CD4-positive, alpha-beta T cell treated with Interleukin-4 for 1 hour (primary cell): ENCODE measurements around the gene UPP2.

Source experiments
- DNase-seq, 2 donors: peaks; one replicate each; pipeline ENCODE4 v3.0.0-alpha.2; 2020 to 2022

The UPP2 gene

GRCh38 chr2:158101384-158101926 lies at the start of gene UPP2:
Gene UPP2, plus strand, starts transcription at chr2:158101876. Its CDS starts 188 bp downstream, at chr2:158102064.
- DNase-seq = no peak

GRCh38 chr2:158052761-158053160 lies 48.9 kb upstream of the UPP2 start:
- no peak for DNase-seq

- DNase-seq = no peak
Observed at GRCh38 chr2:158056875-158057274, 44.8 kb upstream of the UPP2 start.

DNA sequence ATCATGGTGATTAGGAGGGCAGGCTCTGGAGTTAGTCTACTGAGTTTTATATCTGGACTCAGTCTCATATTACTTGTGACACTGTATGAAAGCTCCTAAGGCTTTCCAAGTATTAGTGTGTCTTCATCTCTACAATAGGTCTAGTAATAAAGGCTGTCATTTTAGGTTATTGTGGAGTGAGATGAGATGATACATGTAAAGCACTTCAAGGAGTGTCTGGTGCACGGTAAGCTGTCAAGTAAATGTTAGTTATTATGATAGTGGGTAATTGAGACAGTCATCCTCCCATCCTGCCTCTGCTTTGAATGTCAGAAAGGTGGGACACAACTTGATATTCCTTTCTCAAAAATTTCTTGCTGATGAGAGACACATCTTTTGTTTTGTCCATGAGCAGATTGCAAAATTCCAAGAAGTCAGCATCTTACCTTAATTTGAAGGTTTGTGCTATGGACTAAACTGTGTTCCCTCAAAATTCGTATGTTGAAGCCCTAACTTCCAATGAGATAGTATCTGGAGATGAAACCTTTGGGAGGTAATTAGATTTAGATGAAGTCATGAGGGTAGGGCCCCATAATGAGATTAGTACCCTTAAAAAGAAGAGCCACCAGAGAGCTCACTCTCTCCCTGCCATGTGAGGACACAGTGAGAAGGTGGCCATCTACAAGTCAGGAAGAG lies 41.4 kb upstream of the UPP2 start:
- DNase-seq = no peak

- DNase-seq = no peak
Observed at GRCh38 chr2:158060835-158061435, 40.7 kb upstream of the UPP2 start.

- DNase-seq = no peak
Observed at GRCh38 chr2:158061763-158062162, 39.9 kb upstream of the UPP2 start.

- no peak for DNase-seq
Observed at GRCh38 chr2:158066046-158066713, 35.5 kb upstream of the UPP2 start.

DNA sequence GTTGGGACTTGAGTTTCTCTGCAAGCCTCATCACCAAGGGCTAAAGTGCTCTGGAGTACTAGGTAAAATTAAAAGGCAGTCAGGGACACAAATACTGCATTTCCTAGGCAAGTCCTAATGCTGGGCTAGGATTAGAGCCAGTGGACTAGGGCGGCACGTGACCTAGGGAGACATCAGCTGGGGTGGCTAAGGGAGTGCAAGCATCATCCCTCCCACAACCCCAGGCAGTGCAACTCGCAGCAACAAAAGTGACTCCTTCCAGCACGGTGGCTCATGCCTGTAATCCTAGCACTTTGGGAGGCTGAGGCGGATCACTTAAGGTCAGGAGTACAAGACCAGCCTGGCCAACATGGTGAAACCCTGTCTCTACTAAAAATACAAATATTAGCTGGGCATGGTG lies 30.7 kb upstream of the UPP2 start:
- DNase-seq = no peak

- DNase-seq = no peak
Observed at GRCh38 chr2:158072361-158072760, 29.3 kb upstream of the UPP2 start.

DNA sequence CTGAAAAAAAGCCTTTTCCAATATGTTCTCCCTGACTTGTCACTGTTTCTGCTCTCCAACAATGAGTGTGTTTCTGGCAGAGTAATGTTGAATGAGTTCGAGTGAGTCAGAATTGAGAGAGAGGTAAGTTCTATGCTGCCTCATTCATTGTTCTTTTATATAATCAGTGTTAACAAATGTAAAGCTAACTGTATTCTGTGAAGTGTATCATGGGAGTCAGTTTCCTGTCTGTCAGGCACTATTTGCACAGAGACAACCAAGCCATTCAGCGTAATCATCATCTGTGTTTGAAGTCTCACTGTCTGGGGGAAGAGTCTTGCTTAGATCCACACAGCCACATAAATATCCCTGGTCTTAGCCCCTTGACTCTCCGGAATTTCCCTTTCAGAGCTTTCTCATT lies 22.0 kb upstream of the UPP2 start:
- DNase-seq = no peak

GRCh38 chr2:158088093-158088492 lies 13.6 kb upstream of the UPP2 start:
- DNase-seq = no peak

- no peak for DNase-seq
Observed at GRCh38 chr2:158089322-158089721, 12.4 kb upstream of the UPP2 start.

- no peak for DNase-seq
Observed at GRCh38 chr2:158091647-158092046, 10.0 kb upstream of the UPP2 start.

DNA sequence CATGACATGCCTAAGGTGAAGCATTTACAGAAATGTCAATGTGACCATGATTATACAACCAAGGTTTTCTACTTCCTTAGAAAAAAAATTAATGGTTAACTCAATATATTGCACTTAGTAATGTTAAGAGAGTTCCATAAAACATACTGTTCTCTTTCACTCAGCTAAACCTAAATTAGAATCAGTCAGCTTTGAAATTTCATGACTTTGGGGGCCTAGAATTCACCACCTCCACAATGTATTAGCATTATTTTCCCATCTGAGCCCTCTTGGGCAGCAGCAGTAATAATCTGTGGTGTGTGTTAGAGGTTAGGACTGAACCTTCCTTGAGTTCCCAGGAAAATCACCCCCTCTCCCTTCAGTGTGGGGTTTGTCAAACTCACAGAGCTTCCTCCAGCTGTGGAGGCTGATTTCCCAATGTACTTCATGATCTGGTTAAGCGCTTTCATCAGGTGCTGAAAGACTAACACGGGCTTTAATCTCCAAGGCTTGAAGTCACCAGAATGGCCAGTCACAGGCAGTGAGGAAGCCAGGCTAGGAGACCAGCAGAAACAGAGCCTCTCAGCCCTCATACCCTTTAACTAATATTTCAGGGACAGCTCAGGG lies 7.1 kb upstream of the UPP2 start:
- DNase-seq = no peak

- DNase-seq = no peak
Observed at GRCh38 chr2:158095269-158095668, 6.4 kb upstream of the UPP2 start.

DNA sequence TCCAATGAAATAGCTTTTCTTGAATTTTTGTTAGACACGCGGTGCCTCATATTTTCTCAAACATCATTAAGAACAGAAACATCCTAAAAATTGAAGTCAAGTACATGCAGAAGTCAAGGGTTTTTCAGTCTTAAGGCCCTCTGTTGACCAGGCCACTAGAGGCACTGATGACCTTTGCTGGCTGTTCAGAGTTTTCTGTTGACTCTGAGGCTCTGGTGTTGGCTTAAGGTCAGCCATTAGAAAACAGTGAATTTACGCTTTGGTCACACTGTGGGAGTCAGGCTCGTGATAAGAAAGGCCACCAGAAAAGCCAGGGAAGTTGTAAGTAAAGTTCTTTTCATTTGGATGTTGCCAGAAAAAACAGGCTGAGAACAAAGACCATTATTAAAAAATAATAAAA lies 5.8 kb upstream of the UPP2 start:
- no peak for DNase-seq

DNA sequence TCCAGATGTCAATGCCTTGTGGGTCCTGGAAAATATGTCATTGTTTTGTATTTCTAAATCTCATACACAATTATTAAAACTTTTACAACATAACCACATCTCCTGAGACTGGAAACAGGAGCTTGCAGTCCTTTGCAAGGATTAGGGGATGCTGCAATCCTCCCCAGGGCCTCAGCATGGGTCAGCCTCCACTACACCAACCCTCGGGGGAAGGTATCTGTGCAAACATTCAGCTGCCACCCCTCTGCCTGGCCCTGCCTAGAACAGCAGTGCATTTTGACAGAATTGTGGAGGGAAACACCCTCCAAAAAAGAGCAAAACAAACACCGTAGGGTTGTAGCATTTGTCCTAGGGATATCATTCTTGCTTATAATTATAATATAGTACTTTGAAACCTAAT lies 4.2 kb upstream of the UPP2 start:
- DNase-seq = no peak

- DNase-seq = no peak
Observed at GRCh38 chr2:158098178-158098577, 3.5 kb upstream of the UPP2 start.

GRCh38 chr2:158099716-158100115 lies 2.0 kb upstream of the UPP2 start:
- DNase-seq = no peak

DNA sequence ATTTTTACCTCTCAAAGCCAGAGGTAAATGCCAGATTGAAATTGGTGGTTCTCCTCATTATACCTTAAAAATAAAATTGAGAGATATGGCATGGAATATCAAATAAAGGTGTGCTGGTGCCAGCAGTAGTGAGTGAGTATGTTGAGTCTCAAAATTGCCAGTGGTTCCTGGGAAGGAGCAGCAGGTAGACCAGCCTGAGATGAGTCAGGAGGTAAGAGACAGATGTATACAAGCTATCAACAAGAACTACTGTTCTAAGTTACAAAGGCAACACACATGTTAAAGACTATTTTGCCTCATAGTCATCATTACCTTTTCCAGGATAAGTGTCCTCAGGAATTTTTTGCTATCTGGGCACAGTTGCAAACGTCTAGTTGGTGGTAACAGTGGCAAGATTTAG lies 1.3 kb upstream of the UPP2 start:
- no peak for DNase-seq

DNA sequence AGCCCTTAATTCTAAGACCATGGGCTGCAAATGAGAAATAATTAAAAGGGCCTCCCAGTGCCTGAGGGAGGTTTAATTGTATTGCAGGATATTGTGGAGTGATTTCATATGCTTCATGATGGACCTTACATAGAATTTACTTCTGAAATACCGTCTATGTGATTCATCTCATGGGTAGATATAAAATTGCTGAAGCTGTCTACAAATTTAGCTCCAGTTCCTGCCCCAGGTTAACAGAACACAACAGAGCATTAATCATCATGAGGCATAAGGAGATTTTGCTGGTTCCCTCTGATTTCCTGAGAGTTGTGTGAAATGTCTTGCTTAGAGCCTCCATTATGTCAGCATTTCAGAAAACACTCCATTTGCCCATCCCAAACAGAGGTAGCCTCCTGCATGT lies 770 bp downstream of the UPP2 start:
- DNase-seq = no peak

- DNase-seq = no peak
Observed at GRCh38 chr2:158103411-158104012, 1.8 kb downstream of the UPP2 start.

DNA sequence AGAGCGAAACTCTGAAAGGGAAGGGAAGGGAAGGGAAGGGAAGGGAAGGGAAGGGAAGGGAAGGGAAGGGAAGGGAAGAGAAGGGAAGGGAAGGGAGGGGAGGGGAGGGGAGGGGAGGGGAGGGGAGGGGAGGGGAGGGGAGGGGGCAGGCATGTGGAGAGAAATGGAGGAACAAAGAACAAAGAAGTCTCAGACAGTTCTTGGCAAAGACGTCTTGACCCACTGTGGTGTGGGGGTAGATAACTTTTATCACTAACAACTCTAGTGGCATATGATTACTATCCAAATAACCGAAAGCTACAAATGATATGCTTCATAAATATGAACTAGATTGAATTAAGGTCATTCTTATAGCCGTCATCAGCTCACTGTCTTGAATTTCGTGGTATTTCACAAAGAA lies 3.2 kb downstream of the UPP2 start:
- no peak for DNase-seq
